Measurements from ENCODE around the gene NAPA. TPM values are rescaled to one million over a fixed set of nuclear protein-coding genes. Genes with fewer than 3 reads are reported as not detected.

Gene NAPA
- polyA plus RNA-seq, 1 donor from 2014 or later = 100 TPM

DNA sequence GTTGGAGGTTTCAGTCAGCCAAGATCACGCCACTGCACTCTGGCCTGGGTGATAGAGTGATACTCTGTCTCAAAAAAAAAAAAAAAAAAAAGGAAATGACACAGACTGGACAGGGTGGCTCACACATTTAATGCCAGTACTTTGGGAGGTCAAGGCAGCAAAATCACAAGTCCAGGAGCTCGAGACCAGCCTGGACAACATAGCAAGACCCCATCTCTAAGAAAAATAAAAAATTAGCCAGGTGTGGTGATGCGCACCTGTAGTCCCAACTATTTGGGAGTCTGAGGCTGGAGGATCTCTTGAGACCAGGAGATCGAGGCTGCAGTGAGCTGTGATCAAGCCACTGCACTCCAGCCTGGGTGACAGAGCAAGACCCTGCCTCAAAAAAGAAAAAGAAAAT lies 22.6 kb upstream of the NAPA start:
- no peak overlapping the region for H3K4me2 ChIP-seq (ENCODE audit: low read length)
- H4K20me1 ChIP-seq (ENCODE audit: insufficient read depth) = no peaks in the 10 kb centered on the region
- H3K27ac ChIP-seq (ENCODE audit: low read length) = no peak overlapping the region
- no peak overlapping the region for H3K9ac ChIP-seq (ENCODE audit: low read length)
- H3F3A ChIP-seq (ENCODE audit: insufficient read depth, low read length, poor library complexity, severe bottlenecking) = no peaks in the 10 kb centered on the region
- H3K79me2 ChIP-seq (replicated peaks; ENCODE audit: insufficient read depth, low read length) = no peaks in the 10 kb centered on the region
- H3K4me3 ChIP-seq (ENCODE audit: low read length) = no peak overlapping the region
- no peak overlapping the region for H2AFZ ChIP-seq (ENCODE audit: low read depth, low read length)
- TF ChIP-seq, protein P1, sequence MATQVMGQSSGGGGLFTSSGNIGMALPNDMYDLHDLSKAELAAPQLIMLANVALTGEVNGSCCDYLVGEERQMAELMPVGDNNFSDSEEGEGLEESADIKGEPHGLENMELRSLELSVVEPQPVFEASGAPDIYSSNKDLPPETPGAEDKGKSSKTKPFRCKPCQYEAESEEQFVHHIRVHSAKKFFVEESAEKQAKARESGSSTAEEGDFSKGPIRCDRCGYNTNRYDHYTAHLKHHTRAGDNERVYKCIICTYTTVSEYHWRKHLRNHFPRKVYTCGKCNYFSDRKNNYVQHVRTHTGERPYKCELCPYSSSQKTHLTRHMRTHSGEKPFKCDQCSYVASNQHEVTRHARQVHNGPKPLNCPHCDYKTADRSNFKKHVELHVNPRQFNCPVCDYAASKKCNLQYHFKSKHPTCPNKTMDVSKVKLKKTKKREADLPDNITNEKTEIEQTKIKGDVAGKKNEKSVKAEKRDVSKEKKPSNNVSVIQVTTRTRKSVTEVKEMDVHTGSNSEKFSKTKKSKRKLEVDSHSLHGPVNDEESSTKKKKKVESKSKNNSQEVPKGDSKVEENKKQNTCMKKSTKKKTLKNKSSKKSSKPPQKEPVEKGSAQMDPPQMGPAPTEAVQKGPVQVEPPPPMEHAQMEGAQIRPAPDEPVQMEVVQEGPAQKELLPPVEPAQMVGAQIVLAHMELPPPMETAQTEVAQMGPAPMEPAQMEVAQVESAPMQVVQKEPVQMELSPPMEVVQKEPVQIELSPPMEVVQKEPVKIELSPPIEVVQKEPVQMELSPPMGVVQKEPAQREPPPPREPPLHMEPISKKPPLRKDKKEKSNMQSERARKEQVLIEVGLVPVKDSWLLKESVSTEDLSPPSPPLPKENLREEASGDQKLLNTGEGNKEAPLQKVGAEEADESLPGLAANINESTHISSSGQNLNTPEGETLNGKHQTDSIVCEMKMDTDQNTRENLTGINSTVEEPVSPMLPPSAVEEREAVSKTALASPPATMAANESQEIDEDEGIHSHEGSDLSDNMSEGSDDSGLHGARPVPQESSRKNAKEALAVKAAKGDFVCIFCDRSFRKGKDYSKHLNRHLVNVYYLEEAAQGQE (IDR thresholded peaks at IDR 0.05; ENCODE audit: borderline replicate concordance) = no peak
- TF ChIP-seq, protein P2, sequence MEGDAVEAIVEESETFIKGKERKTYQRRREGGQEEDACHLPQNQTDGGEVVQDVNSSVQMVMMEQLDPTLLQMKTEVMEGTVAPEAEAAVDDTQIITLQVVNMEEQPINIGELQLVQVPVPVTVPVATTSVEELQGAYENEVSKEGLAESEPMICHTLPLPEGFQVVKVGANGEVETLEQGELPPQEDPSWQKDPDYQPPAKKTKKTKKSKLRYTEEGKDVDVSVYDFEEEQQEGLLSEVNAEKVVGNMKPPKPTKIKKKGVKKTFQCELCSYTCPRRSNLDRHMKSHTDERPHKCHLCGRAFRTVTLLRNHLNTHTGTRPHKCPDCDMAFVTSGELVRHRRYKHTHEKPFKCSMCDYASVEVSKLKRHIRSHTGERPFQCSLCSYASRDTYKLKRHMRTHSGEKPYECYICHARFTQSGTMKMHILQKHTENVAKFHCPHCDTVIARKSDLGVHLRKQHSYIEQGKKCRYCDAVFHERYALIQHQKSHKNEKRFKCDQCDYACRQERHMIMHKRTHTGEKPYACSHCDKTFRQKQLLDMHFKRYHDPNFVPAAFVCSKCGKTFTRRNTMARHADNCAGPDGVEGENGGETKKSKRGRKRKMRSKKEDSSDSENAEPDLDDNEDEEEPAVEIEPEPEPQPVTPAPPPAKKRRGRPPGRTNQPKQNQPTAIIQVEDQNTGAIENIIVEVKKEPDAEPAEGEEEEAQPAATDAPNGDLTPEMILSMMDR (IDR thresholded peaks at IDR 0.05; ENCODE audit: poor library complexity, severe bottlenecking) = no peak
- no peak for TF ChIP-seq SMC3 (conservative IDR thresholded peaks at IDR 0.05; ENCODE audit: poor library complexity)
- TF ChIP-seq POLR2AphosphoS5 (IDR thresholded peaks at IDR 0.05) = no peak
- TF ChIP-seq RAD21 (conservative IDR thresholded peaks at IDR 0.05) = no peak
- TF ChIP-seq MXI1 (conservative IDR thresholded peaks at IDR 0.05; ENCODE audit: poor library complexity, severe bottlenecking) = no peak
- TF ChIP-seq TAF1 (IDR thresholded peaks at IDR 0.05; ENCODE audit: low read depth) = no peak
- TF ChIP-seq EP300 (conservative IDR thresholded peaks at IDR 0.05; ENCODE audit: poor library complexity, severe bottlenecking) = no peak
- no peaks in the 10 kb centered on the region for H3K9me3 ChIP-seq (ENCODE audit: low read length)
- no peaks in the 10 kb centered on the region for H3K36me3 ChIP-seq (ENCODE audit: insufficient read depth, low read length)
- H3K27me3 ChIP-seq (ENCODE audit: insufficient read depth, low read depth, low read length) = no peaks in the 10 kb centered on the region
- H3K9me2 ChIP-seq (ENCODE audit: insufficient read depth, low read length) = no peaks in the 10 kb centered on the region

DNA sequence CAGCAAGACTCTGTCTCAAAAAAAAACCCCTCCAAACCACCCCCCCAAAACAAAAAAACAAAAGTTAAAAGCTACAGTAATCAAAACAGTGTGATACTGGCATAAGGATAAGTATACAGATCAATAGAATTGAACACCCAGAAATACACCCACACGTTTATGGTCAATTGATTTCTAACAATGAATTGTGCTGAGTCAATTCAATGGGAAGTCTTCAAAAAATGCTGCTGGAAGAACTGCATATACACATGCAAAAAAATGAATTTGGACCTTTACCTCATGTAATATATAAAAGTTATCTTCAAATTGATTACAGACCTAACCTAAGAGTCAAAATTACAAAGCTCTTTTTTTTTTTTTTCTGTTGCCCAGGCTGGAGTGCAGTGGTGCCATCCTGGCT lies 19.8 kb upstream of the NAPA start:
- H3K9me3 ChIP-seq (ENCODE audit: low read length) = no peaks in the 10 kb centered on the region
- H2AFZ ChIP-seq (ENCODE audit: low read depth, low read length) = no peak overlapping the region
- no peaks in the 10 kb centered on the region for H3K36me3 ChIP-seq (ENCODE audit: insufficient read depth, low read length)
- H3K4me2 ChIP-seq (ENCODE audit: low read length) = no peak overlapping the region
- H3K27ac ChIP-seq (ENCODE audit: low read length) = no peak overlapping the region
- no peaks in the 10 kb centered on the region for H4K20me1 ChIP-seq (ENCODE audit: insufficient read depth)
- H3K9me2 ChIP-seq (ENCODE audit: insufficient read depth, low read length) = no peaks in the 10 kb centered on the region
- no peak overlapping the region for H3K9ac ChIP-seq (ENCODE audit: low read length)
- no peaks in the 10 kb centered on the region for H3F3A ChIP-seq (ENCODE audit: insufficient read depth, low read length, poor library complexity, severe bottlenecking)
- H3K79me2 ChIP-seq (replicated peaks; ENCODE audit: insufficient read depth, low read length) = no peaks in the 10 kb centered on the region
- H3K4me3 ChIP-seq (ENCODE audit: low read length) = no peak overlapping the region
- H3K27me3 ChIP-seq (ENCODE audit: insufficient read depth, low read depth, low read length) = no peaks in the 10 kb centered on the region
- TF ChIP-seq EP300 (conservative IDR thresholded peaks at IDR 0.05; ENCODE audit: poor library complexity, severe bottlenecking) = no peak
- TF ChIP-seq SMC3 (conservative IDR thresholded peaks at IDR 0.05; ENCODE audit: poor library complexity) = no peak
- TF ChIP-seq, protein P1 (IDR thresholded peaks at IDR 0.05; ENCODE audit: borderline replicate concordance) = no peak
- TF ChIP-seq MXI1 (conservative IDR thresholded peaks at IDR 0.05; ENCODE audit: poor library complexity, severe bottlenecking) = no peak
- no peak for TF ChIP-seq TAF1 (IDR thresholded peaks at IDR 0.05; ENCODE audit: low read depth)
- no peak for TF ChIP-seq EZH2 (IDR thresholded peaks at IDR 0.05; ENCODE audit: borderline replicate concordance, insufficient read depth, low read length, poor library complexity, severe bottlenecking)
- TF ChIP-seq, protein P2 (IDR thresholded peaks at IDR 0.05; ENCODE audit: poor library complexity, severe bottlenecking) = no peak
- TF ChIP-seq POLR2AphosphoS5 (IDR thresholded peaks at IDR 0.05) = no peak
- no peak for TF ChIP-seq RAD21 (conservative IDR thresholded peaks at IDR 0.05)
